Neural cell (in vitro differentiated cells): ENCODE data around the gene FOXJ1. TPM values are rescaled to one million over a fixed set of nuclear protein-coding genes. Genes with fewer than 3 reads are reported as not detected.
"Not testable (repeated sequence)": the region's sequence is repeated elsewhere in the genome, so short reads cannot be mapped to it uniquely, and the experiment has no call there.

Experiments
- H2AFZ ChIP-seq: fragments of 200-600, 300-800 bp; sonication (generic), shearing (Covaris generic); 2 replicates; pipeline ENCODE4 v1.6.0; 2014; ENCODE audit warnings: low read depth, mild to moderate bottlenecking, antibody characterized with exemption, low read length, moderate library complexity
- H3F3A ChIP-seq: fragments of 200-600 bp; shearing (Covaris generic); 2 replicates; pipeline ENCODE4 v1.6.1; 2016; ENCODE audit warnings: mild to moderate bottlenecking, moderate library complexity, mixed read lengths, antibody characterized with exemption, low read length; ENCODE audit not compliant: insufficient read depth, poor library complexity, severe bottlenecking
- H3K27ac ChIP-seq: fragments of 200-600, 300-800 bp; sonication (generic), shearing (Covaris generic); 2 replicates; pipeline ENCODE4 v1.5.1; 2014; ENCODE audit warnings: mild to moderate bottlenecking, low read length, moderate library complexity
- H3K27me3 ChIP-seq: fragments of 300-800, 200-600 bp; sonication (generic), shearing (Covaris generic); 2 replicates; pipeline ENCODE4 v1.6.0; 2014; ENCODE audit warnings: mild to moderate bottlenecking, low read depth, low read length, moderate library complexity; ENCODE audit not compliant: insufficient read depth
- H3K36me3 ChIP-seq: fragments of 300-800, 200-600 bp; sonication (generic), shearing (Covaris generic); 2 replicates; pipeline ENCODE4 v1.5.1; 2014; ENCODE audit warnings: mild to moderate bottlenecking, antibody characterized with exemption, low read length, moderate library complexity; ENCODE audit not compliant: insufficient read depth
- H3K4me2 ChIP-seq: fragments of 300-800, 200-600 bp; sonication (generic), shearing (Covaris generic); 2 replicates; pipeline ENCODE4 v1.6.0; 2014; ENCODE audit warnings: mild to moderate bottlenecking, low read length
- H3K4me3 ChIP-seq: fragments of 300-800, 200-600 bp; sonication (generic), shearing (Covaris generic); 2 replicates; pipeline ENCODE4 v1.5.1; 2014; ENCODE audit warnings: mild to moderate bottlenecking, low read length, moderate library complexity
- H3K79me2 ChIP-seq: fragments of 200-600 bp; shearing (Covaris generic); replicated peaks from 2 replicates; pipeline ENCODE4 v1.6.0; 2014; ENCODE audit warnings: mild to moderate bottlenecking, low read length, moderate library complexity; ENCODE audit not compliant: insufficient read depth
- H3K9ac ChIP-seq: fragments of 300-800, 200-600 bp; sonication (generic), shearing (Covaris generic); 2 replicates; pipeline ENCODE4 v1.6.1; 2016; ENCODE audit warnings: mild to moderate bottlenecking, low read length, mixed read lengths
- H3K9me2 ChIP-seq: fragments of 200-600 bp; shearing (Covaris generic); 2 replicates; pipeline ENCODE4 v1.6.1; 2016; ENCODE audit warnings: mild to moderate bottlenecking, low read length, mixed read lengths; ENCODE audit not compliant: insufficient read depth
- H3K9me3 ChIP-seq: fragments of 200-600, 300-800 bp; sonication (generic), shearing (Covaris generic); 2 replicates; pipeline ENCODE4 v1.6.1; 2016; ENCODE audit warnings: mild to moderate bottlenecking, mixed run types, low read length, moderate library complexity, mixed read lengths
- H4K20me1 ChIP-seq: fragments of 200-600 bp; shearing (Covaris generic); 2 replicates; pipeline ENCODE4 v1.6.1; 2016; ENCODE audit warnings: mild to moderate bottlenecking, mixed run types; ENCODE audit not compliant: insufficient read depth
- CTCF ChIP-seq: fragments of 450-650 bp; IDR thresholded peaks from 2 replicates; pipeline ENCODE4 v1.5.1; 2014; ENCODE audit warnings: antibody characterized with exemption, mild to moderate bottlenecking, moderate library complexity; ENCODE audit not compliant: poor library complexity, severe bottlenecking
- EP300 ChIP-seq: fragments of 450-650 bp; conservative IDR thresholded peaks from 2 replicates; pipeline ENCODE4 v1.6.1; 2014; ENCODE audit warnings: antibody characterized with exemption, mild to moderate bottlenecking, moderate library complexity; ENCODE audit not compliant: poor library complexity, severe bottlenecking
- EZH2 ChIP-seq: fragments of 200-600, 300-800 bp; shearing (Covaris generic), sonication (generic); IDR thresholded peaks from 2 replicates; pipeline ENCODE4 v1.6.1; 2014; ENCODE audit warnings: antibody characterized with exemption, low read length, borderline replicate concordance, mild to moderate bottlenecking; ENCODE audit not compliant: insufficient read depth, poor library complexity, severe bottlenecking
- MXI1 ChIP-seq: fragments of 450-650 bp; conservative IDR thresholded peaks from 2 replicates; pipeline ENCODE4 v1.6.1; 2014; ENCODE audit warnings: antibody characterized with exemption, mild to moderate bottlenecking; ENCODE audit not compliant: poor library complexity, severe bottlenecking
- POLR2AphosphoS5 ChIP-seq: IDR thresholded peaks from 2 replicates; pipeline ENCODE4 v1.6.1; 2012
- RAD21 ChIP-seq: fragments of 450-650 bp; conservative IDR thresholded peaks from 2 replicates; pipeline ENCODE4 v1.6.1; 2014; ENCODE audit warnings: antibody characterized with exemption, mild to moderate bottlenecking, moderate library complexity
- REST ChIP-seq: IDR thresholded peaks from 2 replicates; pipeline ENCODE4 v1.6.1; 2012; ENCODE audit warnings: borderline replicate concordance
- SMC3 ChIP-seq: fragments of 450-650 bp; conservative IDR thresholded peaks from 2 replicates; pipeline ENCODE4 v1.6.1; 2014; ENCODE audit warnings: antibody characterized with exemption, mild to moderate bottlenecking, moderate library complexity; ENCODE audit not compliant: poor library complexity
- TAF1 ChIP-seq: IDR thresholded peaks from 2 replicates; pipeline ENCODE4 v1.6.1; 2012; ENCODE audit warnings: low read depth
- polyA plus RNA-seq: library from polyadenylated mRNA; depleted of rRNA; stranded (reverse); fragments of >200 nt; gene quantifications from 2 replicates; pipeline ENCODE4 v1.2.3, GENCODE V29; 2014

FOXJ1 gene
- polyA plus RNA-seq, 1 donor from 2014 or later: 0.56 TPM

GRCh38 chr17:76186774-76187173 lies 45.7 kb upstream of the FOXJ1 start:
- not testable (repeated sequence) for H3K27ac ChIP-seq, H3K27me3 ChIP-seq, H3K9ac ChIP-seq, H3K4me2 ChIP-seq, H3K79me2 ChIP-seq, H3K9me3 ChIP-seq, H2AFZ ChIP-seq, H3K9me2 ChIP-seq, H4K20me1 ChIP-seq, H3K36me3 ChIP-seq, H3F3A ChIP-seq, H3K4me3 ChIP-seq

- Histone ChIP-seq H3K9me3 (no peaks in the 10 kb centered on the region), H3F3A (no peaks in the 10 kb centered on the region), H2AFZ (peak overlapping the region; percentile 40), H3K4me2 (no peak overlapping the region), H3K27ac (peak overlapping the region; percentile 47), H3K9ac (no peak overlapping the region), H3K27me3 (no peaks in the 10 kb centered on the region), H3K79me2 (no peaks in the 10 kb centered on the region), H3K36me3 (no peaks in the 10 kb centered on the region), H3K4me3 (no peak overlapping the region), H3K9me2 (no peaks in the 10 kb centered on the region), H4K20me1 (no peaks in the 10 kb centered on the region)
- TF ChIP-seq REST: no peak
- TF ChIP-seq EZH2: no peak
- TF ChIP-seq TAF1: no peak
- no peak for TF ChIP-seq EP300
- TF ChIP-seq SMC3: no peak
- TF ChIP-seq POLR2AphosphoS5: no peak
- no peak for TF ChIP-seq CTCF
- TF ChIP-seq MXI1: no peak
- no peak for TF ChIP-seq RAD21
Measured at GRCh38 chr17:76184290-76184689, 43.2 kb upstream of the FOXJ1 start.

- TF ChIP-seq EZH2 (no peak), CTCF (peak; percentile 91), TAF1 (no peak), SMC3 (peak; percentile 90), REST (no peak), EP300 (no peak), RAD21 (peak; percentile 76), MXI1 (peak; percentile 86), POLR2AphosphoS5 (no peak)
- Histone ChIP-seq H2AFZ (no peak overlapping the region), H3K9me2 (no peaks in the 10 kb centered on the region), H4K20me1 (no peaks in the 10 kb centered on the region), H3F3A (no peaks in the 10 kb centered on the region), H3K79me2 (no peaks in the 10 kb centered on the region), H3K27me3 (no peaks in the 10 kb centered on the region), H3K27ac (no peak overlapping the region), H3K9ac (no peak overlapping the region), H3K9me3 (no peaks in the 10 kb centered on the region), H3K36me3 (no peaks in the 10 kb centered on the region), H3K4me2 (no peak overlapping the region), H3K4me3 (no peak overlapping the region)
Measured at GRCh38 chr17:76182016-76182764, 41.1 kb upstream of the FOXJ1 start.
